ENCODE data around the gene MACF1.

DNA sequence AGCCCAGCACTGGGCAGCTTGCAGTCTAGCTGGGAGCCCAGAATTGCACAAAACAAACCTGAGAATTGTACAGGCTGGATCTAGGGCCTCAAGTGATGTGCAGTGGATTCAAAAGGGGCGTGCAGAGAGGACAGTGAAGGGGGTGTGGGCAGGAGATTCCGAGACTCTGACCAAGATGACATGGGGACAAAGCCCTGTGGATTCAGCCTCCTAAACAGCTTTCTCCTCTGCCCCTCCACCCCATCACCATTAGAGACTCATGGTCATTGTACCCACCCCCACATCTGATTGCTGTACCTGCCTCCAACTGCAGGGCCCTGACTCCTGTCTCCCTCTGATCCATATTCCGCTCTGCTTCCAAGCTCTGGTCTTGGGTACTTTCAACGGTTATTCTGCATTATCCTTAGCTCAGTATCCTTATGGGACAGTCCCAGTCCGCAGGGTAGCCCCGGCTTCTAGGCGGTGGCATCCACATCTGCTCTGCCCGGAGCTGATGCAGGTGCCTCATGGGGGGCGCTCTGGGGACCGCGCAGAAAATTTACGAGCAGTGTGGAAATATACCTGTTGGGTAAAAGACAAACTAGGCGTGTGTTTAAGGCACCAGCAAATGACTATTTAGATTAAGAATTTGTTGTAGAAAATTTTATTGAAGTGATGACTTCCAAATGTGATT lies 285.2 kb downstream of the MACF1 start:
- TF ChIP-seq POLR2AphosphoS5 (IDR thresholded peaks at IDR 0.05; ENCODE audit: low read depth, low read length) (no peak; the same call in 1 of the 2 replicates), POLR2A (IDR thresholded peaks at IDR 0.05; ENCODE audit: low read depth, low read length) (peak; percentile 51), TAF1 (IDR thresholded peaks at IDR 0.05; ENCODE audit: borderline replicate concordance, low read depth, low read length) (no peak)
